C4-2B (cell line): ENCODE measurements around the gene COMP.
"Not testable (repeated sequence)": the region's sequence is repeated elsewhere in the genome, so short reads cannot be mapped to it uniquely, and the experiment has no call there.

ENCODE experiments used
- H3K27ac ChIP-seq: fragments of 450-650 bp; 2 replicates; pipeline ENCODE4 v1.5.1; 2017
- CTCF ChIP-seq: fragments of 450-650 bp; conservative IDR thresholded peaks from 2 replicates; pipeline ENCODE4 v1.5.1; 2017; ENCODE audit warnings: mild to moderate bottlenecking
- ZFX ChIP-seq: fragments of 450-650 bp; IDR thresholded peaks from 2 replicates; pipeline ENCODE4 v1.6.1; 2017

Gene COMP

GRCh38 chr19:18832306-18833140 is 41.4 kb upstream of the COMP start:
- TF ChIP-seq ZFX (peak; percentile 79), CTCF (no peak; the same call in 1 of the 2 replicates)
- peak overlapping the region; percentile 89 for H3K27ac ChIP-seq

GRCh38 chr19:18831524-18832305 is 40.6 kb upstream of the COMP start, which contains the start of gene UPF1:
UPF1 (plus strand) TSS chr19:18831959; CDS start chr19:18832210, 251 bp downstream.
- peak within 1 kb of the TSS; percentile 89 for H3K27ac ChIP-seq
- TF ChIP-seq CTCF (no peak), ZFX (peak; percentile 100)

DNA sequence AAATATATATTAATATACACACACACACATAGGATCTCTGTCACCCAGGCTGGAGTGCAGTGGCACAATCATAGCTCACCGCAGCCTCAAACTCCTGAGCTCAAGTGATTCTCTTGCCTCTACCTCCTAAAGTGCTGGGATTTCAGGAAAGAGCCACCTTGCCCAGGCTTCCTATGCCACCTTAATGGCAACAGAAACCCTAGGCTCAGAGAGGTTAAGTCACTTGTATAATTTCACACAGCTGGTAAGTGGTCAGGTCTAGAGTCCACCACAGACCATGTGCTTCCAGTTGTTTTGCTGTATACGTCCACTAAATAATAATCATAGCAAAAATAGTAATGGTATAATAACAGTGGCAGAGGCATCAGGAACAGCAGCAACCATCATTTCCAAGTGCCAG is 39.4 kb upstream of the COMP start:
- no peak overlapping the region for H3K27ac ChIP-seq
- TF ChIP-seq CTCF (no peak), ZFX (no peak)

DNA sequence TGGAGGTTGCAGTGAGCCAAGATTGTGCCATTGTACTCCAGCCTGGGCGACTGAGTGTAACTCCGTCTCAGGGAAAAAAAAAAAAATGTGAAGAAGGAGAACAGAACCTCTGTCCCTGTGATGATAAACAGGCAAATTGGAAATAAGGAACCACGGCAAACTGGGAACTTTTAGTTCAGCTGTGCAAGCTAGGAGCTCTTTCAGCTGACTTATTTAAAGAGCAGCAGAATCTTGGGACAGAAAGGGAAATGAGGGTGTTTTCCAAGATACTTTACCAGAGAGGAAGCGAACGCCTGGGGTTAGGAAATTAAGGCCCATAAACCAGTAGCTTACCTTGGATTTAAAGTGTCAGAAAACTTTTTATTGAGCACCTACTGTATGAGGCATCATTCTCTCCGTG is 37.7 kb upstream of the COMP start:
- H3K27ac ChIP-seq: no peak overlapping the region
- TF ChIP-seq CTCF (no peak), ZFX (no peak)

DNA sequence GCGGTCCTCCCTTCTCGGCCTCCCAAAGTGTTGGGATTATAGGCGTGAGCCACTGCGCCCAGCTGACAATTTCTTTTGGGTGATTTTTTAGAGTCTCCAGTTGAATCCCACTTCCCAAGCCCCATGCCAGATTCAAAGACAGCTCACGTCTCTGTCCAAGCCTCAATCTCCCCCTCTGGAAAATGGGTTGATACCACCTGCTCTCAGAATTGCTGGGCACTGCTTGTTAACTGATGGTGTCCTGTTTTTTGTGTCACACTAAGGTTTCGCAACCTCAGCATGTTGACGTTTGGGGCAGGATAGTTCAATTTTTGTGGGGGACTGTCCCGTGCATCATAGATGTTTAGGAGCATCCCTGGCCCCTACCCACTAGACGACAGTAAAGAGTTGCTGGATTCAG is 26.5 kb upstream of the COMP start:
- no peak for TF ChIP-seq CTCF
- TF ChIP-seq ZFX: no peak
- no peak overlapping the region for H3K27ac ChIP-seq

- H3K27ac ChIP-seq: not testable (repeated sequence)
Measured at GRCh38 chr19:18816645-18817044, 25.5 kb upstream of the COMP start.

DNA sequence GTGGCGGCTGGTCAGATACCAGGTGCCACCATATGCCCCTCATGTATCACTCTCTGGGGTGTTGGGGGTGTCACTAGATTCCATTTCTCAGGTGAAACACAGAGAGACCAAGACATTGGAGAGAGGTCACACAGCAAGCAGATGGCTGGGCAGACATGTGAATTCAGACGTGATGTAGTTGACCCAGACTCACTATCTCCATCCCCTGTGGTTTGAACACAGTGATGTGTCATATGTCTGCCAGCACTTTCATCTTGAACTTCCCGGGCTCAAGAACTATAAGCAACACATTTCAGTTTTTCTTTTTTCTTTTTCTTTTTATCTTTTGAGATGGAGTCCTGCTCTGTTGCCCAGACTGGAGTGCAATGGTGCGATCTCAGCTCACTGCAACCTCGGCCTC is 24.6 kb upstream of the COMP start:
- H3K27ac ChIP-seq: no peak overlapping the region
- TF ChIP-seq CTCF (no peak), ZFX (no peak)
